BJ (cell line): ENCODE measurements around the gene EDA. TPM values are rescaled to one million over a fixed set of nuclear protein-coding genes. Genes with fewer than 3 reads are reported as not detected.

Experiments
- CTCF ChIA-PET: fragments of 350-600 bp; formaldehyde crosslinking; extraction: SDS; loops from one replicate; lab custom pipeline; 2021; ENCODE audit warnings: antibody characterized with exemption, inconsistent platforms; lab: Yijun Ruan, JAX
- POLR2A ChIA-PET: fragments of 300-600 bp; sonication (Branson Sonifier 250); formaldehyde crosslinking; extraction: SDS; loops from one replicate; lab custom pipeline; 2021; ENCODE audit warnings: antibody characterized with exemption; lab: Charles Lee
- DNase-seq: peaks from one replicate; pipeline ENCODE4 v3.0.0-alpha.2; 2011; ENCODE audit warnings: low read depth
- H3K27me3 ChIP-seq: 2 replicates; pipeline ENCODE4 v1.6.0; 2011; ENCODE audit warnings: low read length; ENCODE audit not compliant: control insufficient read depth, insufficient read depth
- H3K36me3 ChIP-seq: 2 replicates; pipeline ENCODE4 v1.5.1; 2011; ENCODE audit warnings: low read length; ENCODE audit not compliant: control insufficient read depth, insufficient read depth
- H3K4me3 ChIP-seq: 2 replicates; pipeline ENCODE4 v1.5.1; 2011; ENCODE audit warnings: low read depth, mild to moderate bottlenecking, control low read depth, low read length
- CTCF ChIP-seq: IDR thresholded peaks from 2 replicates; pipeline ENCODE4 v1.5.1; 2011; ENCODE audit warnings: low read depth, mild to moderate bottlenecking, control low read depth, inconsistent platforms, low read length, moderate library complexity; ENCODE audit not compliant: insufficient read depth
- polyA plus RNA-seq: library from polyadenylated mRNA; depleted of rRNA; stranded (reverse); fragments of >200 nt; gene quantifications from 2 replicates; pipeline ENCODE4 v1.2.3, GENCODE V29; 2011; rRNA removed
- small RNA-seq: library from RNA; depleted of rRNA; stranded (forward); fragments of <200 nt; gene quantifications from one replicate; pipeline ENCODE3, GENCODE V24; 2012; ENCODE audit warnings: low replicate concordance, low read depth; ENCODE audit not compliant: insufficient read length

EDA gene
- polyA plus RNA-seq, 1 experiment, result 0.06 TPM

GRCh38 chrX:70082723-70083122 lies 466.8 kb downstream of the EDA start:
- DNase-seq, result no peak
- ChIA-PET POLR2A (no interaction called here), CTCF (interaction anchor here (1.8 kb wide), 1 partner anchor 14 kb away, joined by 9 read pairs; no protein-coding TSS in a partner anchor)
- no peaks in the 10 kb centered on the region for H3K36me3 ChIP-seq
- no peaks in the 10 kb centered on the region for H3K27me3 ChIP-seq
- H3K4me3 ChIP-seq, result no peak overlapping the region
- no peak for TF ChIP-seq CTCF

- no peak for DNase-seq
- no peak overlapping the region for H3K4me3 ChIP-seq
- H3K36me3 ChIP-seq, result no peaks in the 10 kb centered on the region
- ChIA-PET POLR2A (no interaction called here), CTCF (no interaction called here)
- TF ChIP-seq CTCF, result no peak
- no peaks in the 10 kb centered on the region for H3K27me3 ChIP-seq
Measured at GRCh38 chrX:70084592-70085240, 468.8 kb downstream of the EDA start.

GRCh38 chrX:70087857-70088630 lies 472.1 kb downstream of the EDA start:
- no peak overlapping the region for H3K4me3 ChIP-seq
- no peaks in the 10 kb centered on the region for H3K36me3 ChIP-seq
- DNase-seq, result no peak
- ChIA-PET POLR2A (no interaction called here), CTCF (interaction anchor here (1.0 to 3.2 kb wide), 3 partner anchors 9 to 57 kb away, joined by 3 to 25 read pairs (median 6); partner anchors contain the start of gene IGBP1)
- no peak for TF ChIP-seq CTCF
- no peaks in the 10 kb centered on the region for H3K27me3 ChIP-seq

- CTCF ChIA-PET, result interaction anchor here (1.4 kb wide), 1 partner anchor 58 kb away, joined by 6 read pairs; no protein-coding TSS in a partner anchor
Measured at GRCh38 chrX:70088751-70089150, 472.8 kb downstream of the EDA start.

More at GRCh38 chrX:70088751-70089150, 472.8 kb downstream of the EDA start:
- Histone ChIP-seq H3K36me3 (no peaks in the 10 kb centered on the region), H3K27me3 (no peaks in the 10 kb centered on the region), H3K4me3 (no peak overlapping the region)
- POLR2A ChIA-PET, result no interaction called here
- no peak for DNase-seq
- no peak for TF ChIP-seq CTCF

Small RNAs within 50 kb of the gene (small RNA-seq; reads per million reads assigned to genes)
- gene MIR676, result not detected
- not detected for gene RF00012

Other genes starting within 250 kb of the EDA start
- not detected in 2 replicates for gene NALF2, start 111.8 kb upstream of the EDA start, polyA plus RNA-seq